OCI-LY3 (cell line): ENCODE results near the gene FKBP7.

ENCODE experiments used
- H2AFZ ChIP-seq: fragments of 200-600, 300-600 bp; shearing (Covaris generic); 2 replicates; pipeline ENCODE4 v1.6.0; 2014; ENCODE audit warnings: antibody characterized with exemption, low read depth, low read length
- H3K27ac ChIP-seq: fragments of 200-600, 300-600 bp; sonication (generic); 2 replicates; pipeline ENCODE4 v1.5.1; 2014; ENCODE audit warnings: mild to moderate bottlenecking, low read length, moderate library complexity, mixed read lengths
- H3K27me3 ChIP-seq: fragments of 200-600, 300-600 bp; sonication (generic); 2 replicates; pipeline ENCODE4 v1.6.1; 2014; ENCODE audit warnings: low read depth, low read length, mixed read lengths
- H3K36me3 ChIP-seq: fragments of 200-600, 300-600 bp; sonication (generic); replicated peaks from 2 replicates; pipeline ENCODE3; 2014; ENCODE audit warnings: low read depth, low read length, mixed read lengths
- H3K4me1 ChIP-seq: fragments of 300-600, 200-600 bp; sonication (generic); 2 replicates; pipeline ENCODE4 v1.6.1; 2014; ENCODE audit warnings: low read length, mixed read lengths
- H3K4me2 ChIP-seq: fragments of 200-600, 300-600 bp; sonication (generic); 2 replicates; pipeline ENCODE4 v1.6.1; 2014; ENCODE audit warnings: low read length, mixed read lengths
- H3K4me3 ChIP-seq: fragments of 300-600, 200-600 bp; sonication (generic); 2 replicates; pipeline ENCODE4 v1.5.1; 2014; ENCODE audit warnings: antibody characterized with exemption, mild to moderate bottlenecking, low read length, moderate library complexity
- H3K79me2 ChIP-seq: fragments of 300-600, 200-600 bp; shearing (Covaris generic); 2 replicates; pipeline ENCODE4 v1.6.1; 2014; ENCODE audit warnings: mild to moderate bottlenecking, low read length, mixed read lengths
- H3K9ac ChIP-seq: fragments of 300-600, 200-600 bp; shearing (Covaris generic); 2 replicates; pipeline ENCODE4 v1.6.0; 2014; ENCODE audit warnings: mild to moderate bottlenecking, low read length, moderate library complexity
- H3K9me3 ChIP-seq: fragments of 200-600, 300-600 bp; shearing (Covaris generic); 2 replicates; pipeline ENCODE4 v1.6.1; 2014; ENCODE audit warnings: low read length, mixed read lengths; ENCODE audit not compliant: insufficient read depth
- H4K20me1 ChIP-seq: fragments of 200-600, 300-600 bp; sonication (generic); 2 replicates; pipeline ENCODE4 v1.6.1; 2016; ENCODE audit warnings: low read length, mixed read lengths; ENCODE audit not compliant: insufficient read depth
- EZH2phosphoT487 ChIP-seq: fragments of 200-600 bp; shearing (Covaris generic); IDR thresholded peaks from 2 replicates; pipeline ENCODE4 v1.6.1; 2018; ENCODE audit warnings: antibody characterized with exemption, mixed run types, low read depth
- TF ChIP-seq, protein P1 (sequence below): fragments of 200-600, 300-600 bp; sonication (generic); IDR thresholded peaks from 2 replicates; pipeline ENCODE4 v1.5.1; 2014; ENCODE audit warnings: antibody characterized with exemption, low read length, low read depth

Gene FKBP7

DNA sequence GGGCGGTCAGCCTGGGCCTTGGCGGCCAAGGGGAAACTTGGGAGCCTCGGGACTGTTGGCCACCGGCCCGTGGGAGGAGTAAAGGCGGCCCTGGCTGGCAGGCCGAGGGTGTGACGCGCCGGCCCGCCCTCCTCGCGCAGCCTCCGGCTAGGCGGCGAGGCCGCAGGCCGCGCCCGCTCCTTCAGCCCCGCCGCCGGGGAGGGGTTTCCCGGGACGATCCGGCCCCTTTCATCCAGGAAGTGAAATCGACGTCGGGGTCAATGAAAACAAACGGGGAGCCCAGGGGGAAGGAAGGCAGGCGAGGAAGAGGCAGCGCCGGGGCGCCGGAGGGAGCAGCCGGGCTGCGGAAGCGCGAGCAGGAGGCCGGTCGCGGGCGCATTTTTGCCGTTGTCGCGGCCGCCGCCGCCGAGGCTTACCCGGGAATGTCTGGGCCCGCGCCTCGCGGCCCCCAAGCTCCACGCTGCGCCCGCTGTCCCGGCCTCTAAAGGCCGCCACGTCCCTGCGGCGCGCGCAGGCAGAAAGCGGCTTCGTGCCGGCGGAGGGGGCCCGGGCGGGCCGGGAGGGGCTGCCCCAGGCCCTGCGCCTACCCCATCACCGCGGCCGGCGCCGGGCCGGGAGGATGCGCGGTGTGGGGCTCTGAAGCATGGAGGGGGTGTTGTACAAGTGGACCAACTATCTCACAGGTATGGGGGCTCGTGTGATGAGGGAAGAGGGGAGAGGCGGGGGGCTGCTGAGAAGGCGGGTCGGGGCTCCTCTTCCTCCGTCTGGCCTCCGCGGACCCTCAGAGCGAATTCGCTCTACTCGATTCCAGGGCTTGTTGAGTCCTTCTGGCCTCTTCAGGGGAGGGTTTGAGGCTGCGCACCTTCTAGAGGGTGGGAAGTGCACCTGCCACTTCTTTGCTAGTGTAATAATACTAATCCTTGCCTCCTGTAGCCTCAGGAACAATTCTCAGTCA is 2.1 kb upstream of the FKBP7 start, which contains the start of gene PLEKHA3:
PLEKHA3 (plus strand) TSS at position 231 of the 955 bp plus-strand sequence; CDS start at position 644, 413 bp downstream.
- no peaks in the 10 kb centered on the region for H3K36me3 ChIP-seq
- peak within 1 kb of the TSS; percentile 93 for H3K9ac ChIP-seq
- peak within 1 kb of the TSS; percentile 91 for H3K4me2 ChIP-seq
- no peaks in the 10 kb centered on the region for H3K9me3 ChIP-seq
- peak within 1 kb of the TSS; percentile 97 for H3K4me3 ChIP-seq
- H3K4me1 ChIP-seq = peaks cover 34% of the 10 kb centered on the region
- peak within 1 kb of the TSS; percentile 28 for H3K27ac ChIP-seq
- H3K79me2 ChIP-seq = peaks cover 53% of the 10 kb centered on the region
- peak within 1 kb of the TSS; percentile 69 for H2AFZ ChIP-seq
- H4K20me1 ChIP-seq = peaks cover 25% of the 10 kb centered on the region
- H3K27me3 ChIP-seq = no peaks in the 10 kb centered on the region
- no peak for TF ChIP-seq EZH2phosphoT487
- TF ChIP-seq, protein P1, sequence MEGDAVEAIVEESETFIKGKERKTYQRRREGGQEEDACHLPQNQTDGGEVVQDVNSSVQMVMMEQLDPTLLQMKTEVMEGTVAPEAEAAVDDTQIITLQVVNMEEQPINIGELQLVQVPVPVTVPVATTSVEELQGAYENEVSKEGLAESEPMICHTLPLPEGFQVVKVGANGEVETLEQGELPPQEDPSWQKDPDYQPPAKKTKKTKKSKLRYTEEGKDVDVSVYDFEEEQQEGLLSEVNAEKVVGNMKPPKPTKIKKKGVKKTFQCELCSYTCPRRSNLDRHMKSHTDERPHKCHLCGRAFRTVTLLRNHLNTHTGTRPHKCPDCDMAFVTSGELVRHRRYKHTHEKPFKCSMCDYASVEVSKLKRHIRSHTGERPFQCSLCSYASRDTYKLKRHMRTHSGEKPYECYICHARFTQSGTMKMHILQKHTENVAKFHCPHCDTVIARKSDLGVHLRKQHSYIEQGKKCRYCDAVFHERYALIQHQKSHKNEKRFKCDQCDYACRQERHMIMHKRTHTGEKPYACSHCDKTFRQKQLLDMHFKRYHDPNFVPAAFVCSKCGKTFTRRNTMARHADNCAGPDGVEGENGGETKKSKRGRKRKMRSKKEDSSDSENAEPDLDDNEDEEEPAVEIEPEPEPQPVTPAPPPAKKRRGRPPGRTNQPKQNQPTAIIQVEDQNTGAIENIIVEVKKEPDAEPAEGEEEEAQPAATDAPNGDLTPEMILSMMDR = no peak

DNA sequence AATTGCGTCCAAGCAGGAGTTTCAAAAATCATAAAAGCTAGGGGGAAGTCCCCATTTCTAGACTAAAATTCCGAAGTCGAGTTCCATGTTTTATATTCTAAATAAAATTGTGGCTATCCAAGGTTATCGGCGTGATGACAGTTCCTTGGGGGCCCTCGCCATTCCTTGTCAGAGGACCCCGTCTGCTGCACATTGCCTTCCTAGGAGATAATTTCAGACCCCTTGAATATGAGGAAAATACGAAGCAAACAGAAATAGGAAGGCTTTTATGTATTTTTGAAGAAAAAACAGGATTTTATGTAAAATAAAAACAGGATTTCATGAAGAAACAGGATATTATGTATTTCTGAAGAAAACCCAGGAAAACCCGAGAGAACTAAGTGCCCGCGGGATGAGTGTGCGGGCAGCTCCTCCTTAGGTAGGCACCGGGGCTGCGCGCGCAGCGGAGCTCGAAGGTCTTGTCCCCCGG is 1.4 kb upstream of the FKBP7 start:
- H2AFZ ChIP-seq = peak overlapping the region; percentile 69
- peak overlapping the region; percentile 97 for H3K4me3 ChIP-seq
- H3K9ac ChIP-seq = peak overlapping the region; percentile 93
- peak overlapping the region; percentile 91 for H3K4me2 ChIP-seq
- H3K27ac ChIP-seq = peak overlapping the region; percentile 28
- peaks cover 45% of the 10 kb centered on the region for H3K79me2 ChIP-seq
- H3K9me3 ChIP-seq = no peaks in the 10 kb centered on the region
- no peaks in the 10 kb centered on the region for H3K27me3 ChIP-seq
- peaks cover 25% of the 10 kb centered on the region for H4K20me1 ChIP-seq
- TF ChIP-seq, protein P1 = no peak
- no peak for TF ChIP-seq EZH2phosphoT487
- no peaks in the 10 kb centered on the region for H3K36me3 ChIP-seq
- peaks cover 34% of the 10 kb centered on the region for H3K4me1 ChIP-seq

DNA sequence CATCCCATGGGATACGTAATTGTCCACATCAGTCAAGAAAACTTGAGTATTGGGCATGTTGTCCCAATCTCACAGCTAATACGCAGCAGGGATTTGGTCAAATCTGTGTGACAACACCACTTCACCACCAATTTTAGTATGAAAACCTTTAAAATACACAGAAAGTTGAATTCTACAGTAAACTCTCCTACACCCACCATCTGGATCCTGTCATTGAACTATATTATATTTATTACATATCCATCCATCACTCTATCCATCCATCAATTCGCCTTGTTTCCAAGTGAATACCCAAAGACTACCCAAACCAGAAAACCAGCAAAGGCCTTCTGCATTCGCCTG is 846 bp upstream of the FKBP7 start:
- TF ChIP-seq, protein P1 = no peak
- TF ChIP-seq EZH2phosphoT487 = no peak
- Histone ChIP-seq H3K9me3 (no peaks in the 10 kb centered on the region), H3K36me3 (no peaks in the 10 kb centered on the region), H3K27ac (peak overlapping the region; percentile 14; the same call in 1 of the 2 replicates), H4K20me1 (peaks cover 19% of the 10 kb centered on the region), H3K4me3 (peak overlapping the region; percentile 97), H3K4me1 (peaks cover 34% of the 10 kb centered on the region), H3K4me2 (peak overlapping the region; percentile 91), H3K79me2 (peaks cover 40% of the 10 kb centered on the region), H3K9ac (peak overlapping the region; percentile 93), H3K27me3 (no peaks in the 10 kb centered on the region), H2AFZ (no peak overlapping the region)

DNA sequence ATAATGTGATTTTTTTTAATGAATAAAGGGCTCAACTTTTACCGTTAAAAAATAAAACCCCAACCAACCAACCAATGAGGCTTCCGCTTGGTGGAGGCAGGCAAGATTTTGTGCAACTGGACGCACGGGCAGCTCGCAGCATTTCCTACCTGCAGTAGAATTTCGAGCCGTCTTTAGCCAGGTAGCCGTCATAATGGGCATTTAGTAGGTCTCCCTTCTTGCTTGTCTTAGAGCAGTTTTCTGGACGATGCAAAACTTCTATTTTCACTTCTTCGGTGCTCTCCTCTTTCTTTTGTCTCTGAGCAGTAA is 316 bp downstream of the FKBP7 start:
- Histone ChIP-seq H3K9me3 (no peaks in the 10 kb centered on the region), H3K36me3 (no peaks in the 10 kb centered on the region), H4K20me1 (peaks cover 16% of the 10 kb centered on the region), H3K27ac (peak overlapping the region; percentile 78), H3K4me2 (peak overlapping the region; percentile 91), H3K9ac (peak overlapping the region; percentile 93), H3K27me3 (no peaks in the 10 kb centered on the region), H3K79me2 (peaks cover 28% of the 10 kb centered on the region), H3K4me1 (peaks cover 34% of the 10 kb centered on the region), H3K4me3 (peak overlapping the region; percentile 97), H2AFZ (peak overlapping the region; percentile 99)
- TF ChIP-seq EZH2phosphoT487 = no peak
- TF ChIP-seq, protein P1 = no peak
